Panc1 (cell line): ENCODE measurements around the gene FBLN1.

Experiments used
- CTCF ChIP-seq: fragments of 450-650 bp; IDR thresholded peaks from 2 replicates; pipeline ENCODE4 v1.5.1; 2017; ENCODE audit warnings: mild to moderate bottlenecking
- REST ChIP-seq, 2 experiments: IDR thresholded peaks; 2 replicates each; pipeline ENCODE4 v1.6.1; 2011 to 2012; ENCODE audit warnings: low read depth in 2 of 2, control low read depth in 1 of 2, low read length in 1 of 2, mild to moderate bottlenecking in 1 of 2, moderate library complexity in 1 of 2; ENCODE audit not compliant: insufficient read depth in 1 of 2
- SIN3A ChIP-seq: IDR thresholded peaks from 2 replicates; pipeline ENCODE4 v1.6.1; 2012; ENCODE audit warnings: low read depth, mild to moderate bottlenecking, low read length, moderate library complexity, borderline replicate concordance; ENCODE audit not compliant: insufficient read depth

- TF ChIP-seq REST (IDR thresholded peaks at IDR 0.05; ENCODE audit: insufficient read depth in 1 of 2, low read depth in 2 of 2, low read length in 1 of 2): no peak
- no peak for TF ChIP-seq CTCF
- TF ChIP-seq SIN3A: no peak
Measured at GRCh38 chr22:45453764-45454163, 48.9 kb upstream of the FBLN1 start.
